Measurements from ENCODE around the gene RFTN1. TPM values are rescaled to one million over a fixed set of nuclear protein-coding genes. Genes with fewer than 3 reads are reported as not detected.

Gene RFTN1
- total and polyA plus RNA-seq, 4 donors: 4.4 to 20.4 (median 11.9) TPM

DNA sequence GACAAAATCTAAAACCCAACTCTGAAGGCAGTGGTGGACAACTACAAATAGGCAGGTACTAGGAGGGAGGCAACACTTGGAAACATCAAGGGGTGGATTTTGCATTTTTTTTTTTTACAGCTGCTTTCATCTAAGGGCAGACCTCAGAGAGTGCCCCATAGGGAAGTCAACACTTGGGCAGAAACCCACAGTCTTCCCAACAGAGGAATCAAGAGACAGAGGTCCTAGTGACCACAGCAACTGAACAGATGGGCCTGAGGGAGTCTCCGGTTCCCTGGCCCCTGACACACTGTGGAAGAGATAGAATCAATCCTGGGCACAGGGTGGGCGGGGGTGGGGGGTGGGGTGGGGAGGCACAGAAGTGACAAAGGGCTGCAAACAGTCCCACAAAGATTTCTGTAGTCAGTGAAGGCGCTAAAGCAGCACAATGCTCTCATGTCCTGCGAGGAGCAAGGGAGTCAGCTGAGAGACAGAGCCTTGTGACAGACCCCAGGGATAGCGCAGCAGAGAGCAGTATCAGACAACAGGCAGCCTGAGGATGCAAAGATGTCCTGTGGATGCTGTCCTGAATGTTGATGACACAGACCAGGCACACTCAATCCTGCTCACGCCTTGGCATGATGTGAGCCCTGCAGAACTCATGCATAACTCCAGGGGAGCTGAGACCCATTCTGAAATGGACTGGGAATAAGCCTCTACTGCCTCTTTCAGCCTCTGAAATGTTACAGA lies 6.9 kb upstream of the RFTN1 start:
- H3K27me3 ChIP-seq (ENCODE audit: control insufficient read depth in 4 of 4, insufficient read depth in 4 of 4, low read length in 3 of 4): no peaks in the 10 kb centered on the region
- peaks cover 0 to 13% (median 7%) of the 10 kb centered on the region in 4 donors for H3K4me1 ChIP-seq (ENCODE audit: control insufficient read depth in 4 of 4, insufficient read depth in 4 of 4, low read length in 3 of 4)
- no peak overlapping the region for H3K27ac ChIP-seq (ENCODE audit: low read depth in 1 of 2, low read length in 2 of 2)
- peaks cover 0 to 2% (median 0%) of the 10 kb centered on the region in 4 donors for H3K9me3 ChIP-seq (ENCODE audit: control insufficient read depth in 4 of 4, low read length in 3 of 4)
- H3K9ac ChIP-seq (ENCODE audit: low read depth in 1 of 2, low read length in 2 of 2): no peak overlapping the region
- no peak for DNase-seq (ENCODE audit: low spot score)
- 88% methylated on average over 6 of the region's 6 CpGs for WGBS
- H3K36me3 ChIP-seq (ENCODE audit: control insufficient read depth in 4 of 4, insufficient read depth in 3 of 4, low read depth in 1 of 4, low read length in 3 of 4): no peaks in the 10 kb centered on the region
- TF ChIP-seq EGR1 (IDR thresholded peaks at IDR 0.05; ENCODE audit: low read depth in 2 of 2) (no peak), TAF1 (conservative IDR thresholded peaks at IDR 0.05) (no peak), FOXA1 (IDR thresholded peaks at IDR 0.05) (no peak), SP1 (IDR thresholded peaks at IDR 0.05) (no peak), FOXA2 (IDR thresholded peaks at IDR 0.05) (no peak)
- TF ChIP-seq, protein P1, sequence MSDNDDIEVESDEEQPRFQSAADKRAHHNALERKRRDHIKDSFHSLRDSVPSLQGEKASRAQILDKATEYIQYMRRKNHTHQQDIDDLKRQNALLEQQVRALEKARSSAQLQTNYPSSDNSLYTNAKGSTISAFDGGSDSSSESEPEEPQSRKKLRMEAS (IDR thresholded peaks at IDR 0.05): no peak
- TF ChIP-seq, protein P2, sequence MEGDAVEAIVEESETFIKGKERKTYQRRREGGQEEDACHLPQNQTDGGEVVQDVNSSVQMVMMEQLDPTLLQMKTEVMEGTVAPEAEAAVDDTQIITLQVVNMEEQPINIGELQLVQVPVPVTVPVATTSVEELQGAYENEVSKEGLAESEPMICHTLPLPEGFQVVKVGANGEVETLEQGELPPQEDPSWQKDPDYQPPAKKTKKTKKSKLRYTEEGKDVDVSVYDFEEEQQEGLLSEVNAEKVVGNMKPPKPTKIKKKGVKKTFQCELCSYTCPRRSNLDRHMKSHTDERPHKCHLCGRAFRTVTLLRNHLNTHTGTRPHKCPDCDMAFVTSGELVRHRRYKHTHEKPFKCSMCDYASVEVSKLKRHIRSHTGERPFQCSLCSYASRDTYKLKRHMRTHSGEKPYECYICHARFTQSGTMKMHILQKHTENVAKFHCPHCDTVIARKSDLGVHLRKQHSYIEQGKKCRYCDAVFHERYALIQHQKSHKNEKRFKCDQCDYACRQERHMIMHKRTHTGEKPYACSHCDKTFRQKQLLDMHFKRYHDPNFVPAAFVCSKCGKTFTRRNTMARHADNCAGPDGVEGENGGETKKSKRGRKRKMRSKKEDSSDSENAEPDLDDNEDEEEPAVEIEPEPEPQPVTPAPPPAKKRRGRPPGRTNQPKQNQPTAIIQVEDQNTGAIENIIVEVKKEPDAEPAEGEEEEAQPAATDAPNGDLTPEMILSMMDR (IDR thresholded peaks at IDR 0.05; ENCODE audit: low read depth, low read length, missing input control): no peak
- H3K4me3 ChIP-seq (ENCODE audit: low read depth in 1 of 3, low read length in 3 of 3): no peak overlapping the region

DNA sequence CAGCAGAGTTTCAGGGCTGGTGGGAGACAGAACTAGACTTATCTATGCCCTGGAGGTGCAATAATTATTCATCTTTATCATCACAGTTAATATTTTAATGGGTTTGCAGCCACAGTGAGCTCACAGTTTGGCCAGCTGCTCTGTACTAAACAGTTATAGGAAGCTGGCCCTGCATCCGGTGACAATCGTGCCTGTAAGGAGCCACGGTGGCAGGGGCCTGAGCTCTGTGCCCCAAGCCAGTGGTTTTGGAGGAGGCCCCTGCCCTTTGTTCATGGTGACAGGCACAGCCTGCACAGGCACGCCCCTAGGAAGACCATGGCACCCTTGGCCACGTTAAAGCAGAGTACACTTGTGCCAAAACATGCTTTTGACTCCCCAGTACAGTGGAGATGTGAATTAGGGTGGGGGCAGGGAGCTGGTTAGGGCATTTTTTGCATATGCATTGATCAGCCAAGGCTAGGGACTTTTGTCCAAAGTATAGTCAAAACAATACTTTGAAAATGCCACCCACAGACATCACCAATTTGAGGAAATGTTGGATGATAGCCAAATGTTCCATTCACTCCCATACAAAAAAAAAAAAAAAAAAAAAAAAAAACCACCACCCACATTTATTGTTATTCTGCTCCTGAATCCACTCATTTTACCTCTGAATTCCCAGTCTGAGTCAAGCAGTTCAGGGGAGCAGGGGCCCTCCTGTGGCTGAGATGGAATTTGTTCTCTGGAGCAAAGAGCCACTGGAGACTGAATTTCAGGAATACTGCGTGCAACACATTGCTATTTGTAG lies 3.4 kb upstream of the RFTN1 start:
- H3K27ac ChIP-seq (ENCODE audit: low read depth in 1 of 2, low read length in 2 of 2): peak overlapping the region in 1 of 2 donors; percentile 7
- no peak for DNase-seq (ENCODE audit: low spot score)
- no peaks in the 10 kb centered on the region for H3K36me3 ChIP-seq (ENCODE audit: control insufficient read depth in 4 of 4, insufficient read depth in 3 of 4, low read depth in 1 of 4, low read length in 3 of 4)
- H3K4me3 ChIP-seq (ENCODE audit: low read depth in 1 of 3, low read length in 3 of 3): no peak overlapping the region
- WGBS: 29% methylated on average over 6 of the region's 6 CpGs
- no peaks in the 10 kb centered on the region for H3K9me3 ChIP-seq (ENCODE audit: control insufficient read depth in 4 of 4, low read length in 3 of 4)
- H3K4me1 ChIP-seq (ENCODE audit: control insufficient read depth in 4 of 4, insufficient read depth in 4 of 4, low read length in 3 of 4): peaks cover 0 to 32% (median 15%) of the 10 kb centered on the region in 4 donors
- TF ChIP-seq, protein P2 (IDR thresholded peaks at IDR 0.05; ENCODE audit: low read depth, low read length, missing input control): peak; percentile 76
- peak; percentile 11 for TF ChIP-seq SP1 (IDR thresholded peaks at IDR 0.05)
- TF ChIP-seq HNF4A (conservative IDR thresholded peaks at IDR 0.05): peak; percentile 63 to 66
- TF ChIP-seq RXRA (IDR thresholded peaks at IDR 0.05): peak; percentile 48 to 64
- TF ChIP-seq FOXA2 (IDR thresholded peaks at IDR 0.05): no peak
- TF ChIP-seq RAD21 (IDR thresholded peaks at IDR 0.05): peak; percentile 91
- TF ChIP-seq FOXA1 (IDR thresholded peaks at IDR 0.05): no peak
- no peaks in the 10 kb centered on the region for H3K27me3 ChIP-seq (ENCODE audit: control insufficient read depth in 4 of 4, insufficient read depth in 4 of 4, low read length in 3 of 4)
- H3K9ac ChIP-seq (ENCODE audit: low read depth in 1 of 2, low read length in 2 of 2): no peak overlapping the region

Data from liver (tissue), 9 donors.